Central memory CD8-positive, alpha-beta T cell (primary cell): Measurements from ENCODE around the gene LRMDA.

Experiments
- ATAC-seq: fragments of 150-1000 bp; cut with Tn5 transposase; replicated peaks from 2 replicates; pipeline ENCODE4 v1.10.0; 2022; ENCODE audit warnings: mild to moderate bottlenecking, moderate FRiP score, moderate number of reproducible peaks; ENCODE audit not compliant: poor library complexity, severe bottlenecking; ENCODE audit errors: extremely low read depth
- DNase-seq, 2 donors: peaks; one replicate each; pipeline ENCODE4 v3.0.0; 2021; ENCODE audit warnings: low spot score in 2 of 2
- H3K27ac Mint-ChIP-seq: one replicate; pipeline ENCODE4 v1.8.0; 2022; ENCODE audit warnings: low read depth, mild to moderate bottlenecking, moderate library complexity, mixed read lengths
- H3K27me3 Mint-ChIP-seq: one replicate; pipeline ENCODE4 v1.8.0; 2022; ENCODE audit warnings: mixed read lengths
- H3K36me3 Mint-ChIP-seq: one replicate; pipeline ENCODE4 v1.8.0; 2022; ENCODE audit warnings: mild to moderate bottlenecking, moderate library complexity, mixed read lengths; ENCODE audit not compliant: insufficient read depth
- H3K4me1 Mint-ChIP-seq: one replicate; pipeline ENCODE4 v1.8.0; 2022; ENCODE audit warnings: mixed read lengths
- H3K4me3 Mint-ChIP-seq: one replicate; pipeline ENCODE4 v1.8.0; 2022; ENCODE audit warnings: mild to moderate bottlenecking, moderate library complexity, mixed read lengths
- H3K9me3 Mint-ChIP-seq: one replicate; pipeline ENCODE4 v1.8.0; 2022; ENCODE audit warnings: mixed read lengths

The LRMDA gene

DNA sequence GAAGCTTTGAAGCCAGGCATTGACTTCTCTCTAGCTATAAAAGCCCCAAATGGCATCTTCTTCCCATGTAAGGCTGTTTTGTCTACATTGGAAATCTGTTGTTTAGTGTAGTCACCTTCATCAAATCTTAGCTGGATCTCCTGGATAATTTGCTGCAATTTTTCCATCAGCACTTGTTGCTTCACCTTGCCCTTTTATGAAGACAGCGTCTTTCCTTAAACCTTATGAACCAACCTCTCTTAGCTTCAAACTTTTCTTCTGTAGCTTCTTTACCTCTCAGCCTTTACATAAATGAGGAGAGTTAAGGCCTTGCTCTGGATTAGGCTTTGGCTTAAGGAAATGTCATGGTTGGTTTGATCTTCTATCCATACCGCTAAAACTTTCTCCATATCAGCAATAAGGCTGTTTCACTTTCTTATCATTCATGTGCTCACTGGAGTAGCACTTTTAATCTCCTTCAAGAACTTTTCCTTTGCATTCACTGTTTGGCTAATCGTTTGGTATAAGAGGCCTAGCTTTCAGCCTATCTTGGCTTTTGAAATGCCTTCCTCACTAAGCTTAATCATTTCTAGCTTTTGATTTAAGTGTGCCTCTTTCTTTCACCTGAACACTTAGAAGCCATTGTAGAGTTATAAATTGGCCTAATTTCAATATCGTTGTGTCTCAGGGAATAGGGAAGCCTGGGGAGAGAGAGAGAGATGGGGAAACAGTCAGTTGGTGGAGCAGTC, 803.2 kb downstream of the LRMDA start:
- H3K27ac Mint-ChIP-seq: no peak overlapping the region
- no peak overlapping the region for H3K4me3 Mint-ChIP-seq
- no peaks in the 10 kb centered on the region for H3K4me1 Mint-ChIP-seq
- ATAC-seq (no peak), DNase-seq (no peak)
- H3K36me3 Mint-ChIP-seq: no peaks in the 10 kb centered on the region
- no peaks in the 10 kb centered on the region for H3K27me3 Mint-ChIP-seq
- H3K9me3 Mint-ChIP-seq: peaks cover 9% of the 10 kb centered on the region

DNA sequence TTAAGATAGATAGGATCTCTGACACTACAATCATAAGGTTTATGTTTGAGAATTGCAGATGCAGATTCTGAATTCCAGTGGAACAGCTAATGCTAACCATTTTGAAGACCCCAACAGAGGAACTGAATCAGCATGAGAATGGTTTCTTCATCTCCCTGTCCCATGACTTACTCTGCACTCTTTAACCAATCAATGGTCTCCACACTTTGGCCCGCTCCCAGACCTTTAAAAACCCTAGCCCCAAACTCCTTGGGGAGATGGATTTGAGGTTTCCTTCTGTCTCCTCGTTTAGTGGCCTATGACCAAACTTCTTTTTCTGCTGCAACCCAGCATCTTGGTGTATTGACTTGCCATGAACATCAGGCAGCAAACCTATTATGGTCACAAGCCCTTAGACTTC, 804.9 kb downstream of the LRMDA start:
- Mint-ChIP-seq H3K4me1 (no peaks in the 10 kb centered on the region), H3K27ac (no peak overlapping the region), H3K27me3 (no peaks in the 10 kb centered on the region), H3K9me3 (peaks cover 10% of the 10 kb centered on the region), H3K4me3 (no peak overlapping the region), H3K36me3 (no peaks in the 10 kb centered on the region)
- DNase-seq (no peak), ATAC-seq (no peak)

DNA sequence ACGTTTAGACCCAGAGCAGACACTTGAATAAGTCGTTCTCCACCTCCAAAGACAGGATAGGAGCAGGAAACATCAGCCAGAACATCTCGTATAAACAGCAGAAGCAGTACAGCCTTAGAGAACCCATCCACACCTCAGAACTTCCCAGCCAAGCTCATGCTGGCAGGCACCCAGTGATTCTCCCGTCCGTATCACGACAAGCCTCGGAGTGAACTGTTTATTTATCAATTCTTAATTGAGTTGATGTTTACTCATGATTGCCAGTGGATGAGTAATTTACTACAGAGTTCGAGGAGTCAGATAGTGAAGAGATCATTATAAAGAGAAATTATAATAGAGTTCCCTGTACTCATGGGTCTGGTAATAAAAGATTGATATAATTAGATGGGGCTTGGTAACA, 811.5 kb downstream of the LRMDA start:
- ATAC-seq: no peak
- Mint-ChIP-seq H3K27ac (no peak overlapping the region), H3K27me3 (no peaks in the 10 kb centered on the region), H3K9me3 (peaks cover 5% of the 10 kb centered on the region), H3K4me1 (no peaks in the 10 kb centered on the region), H3K4me3 (no peak overlapping the region), H3K36me3 (no peaks in the 10 kb centered on the region)
- no peak for DNase-seq

DNA sequence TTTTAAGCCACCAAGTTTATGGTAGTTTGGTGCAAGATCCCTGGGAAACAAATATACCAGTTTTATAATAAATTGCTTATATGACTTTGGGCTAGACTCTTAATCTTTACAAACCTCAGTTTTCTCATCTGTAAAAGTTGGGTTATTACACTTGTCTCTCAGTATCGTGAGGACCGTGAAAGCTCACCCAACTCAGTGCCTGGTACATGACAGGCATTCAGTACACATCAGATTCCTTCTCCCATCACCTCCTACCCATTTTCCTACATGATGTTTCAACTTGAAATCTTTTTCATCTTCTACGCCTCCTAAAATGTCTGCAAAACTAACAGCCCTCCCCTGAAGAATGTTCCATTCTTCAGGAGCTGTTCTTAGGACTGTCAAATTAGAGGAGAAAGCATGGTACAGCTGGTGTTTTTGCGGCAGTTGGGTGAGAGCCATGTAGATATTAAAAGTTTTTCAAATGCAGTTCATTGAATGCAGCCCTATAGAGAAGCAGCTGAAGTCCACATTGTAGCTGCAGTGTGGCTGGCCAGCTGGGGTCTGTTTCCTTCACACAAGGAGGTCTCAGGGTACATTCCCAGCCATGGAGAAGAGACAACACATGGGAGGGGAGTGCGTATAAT, 812.8 kb downstream of the LRMDA start:
- no peaks in the 10 kb centered on the region for H3K36me3 Mint-ChIP-seq
- H3K27ac Mint-ChIP-seq: no peak overlapping the region
- no peaks in the 10 kb centered on the region for H3K4me1 Mint-ChIP-seq
- peaks cover 5% of the 10 kb centered on the region for H3K9me3 Mint-ChIP-seq
- ATAC-seq (no peak), DNase-seq (no peak)
- no peaks in the 10 kb centered on the region for H3K27me3 Mint-ChIP-seq
- no peak overlapping the region for H3K4me3 Mint-ChIP-seq

GRCh38 chr10:76245951-76246495, 814.6 kb downstream of the LRMDA start:
- H3K4me3 Mint-ChIP-seq: no peak overlapping the region
- H3K9me3 Mint-ChIP-seq: no peaks in the 10 kb centered on the region
- no peaks in the 10 kb centered on the region for H3K4me1 Mint-ChIP-seq
- DNase-seq (no peak), ATAC-seq (no peak)
- no peak overlapping the region for H3K27ac Mint-ChIP-seq
- H3K27me3 Mint-ChIP-seq: no peaks in the 10 kb centered on the region
- no peaks in the 10 kb centered on the region for H3K36me3 Mint-ChIP-seq

DNA sequence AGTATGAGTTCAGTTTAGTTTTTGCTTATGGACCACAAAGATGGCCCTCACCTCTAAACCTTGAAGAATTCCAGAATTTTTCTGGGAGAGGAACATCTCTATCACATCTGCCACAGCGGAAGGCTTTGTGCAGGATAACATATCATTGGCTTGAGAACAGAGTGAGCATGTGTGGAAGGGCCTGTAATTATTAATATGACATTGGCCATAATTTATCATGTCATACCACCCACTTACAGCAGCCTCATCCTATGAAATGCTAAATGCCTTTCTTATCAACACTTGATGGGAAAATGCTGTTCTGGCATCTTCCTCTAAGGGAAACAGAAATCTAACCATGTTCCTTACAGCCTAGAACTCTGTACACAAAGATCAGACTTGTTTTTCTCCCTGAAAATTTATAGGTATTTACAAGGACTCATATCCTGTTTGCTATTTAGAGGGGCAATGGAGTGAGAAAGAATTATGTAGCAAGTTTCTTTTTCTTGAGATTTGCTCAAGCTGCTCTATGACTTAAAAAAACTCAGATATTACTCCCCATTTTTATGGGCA, 817.3 kb downstream of the LRMDA start:
- Mint-ChIP-seq H3K27me3 (no peaks in the 10 kb centered on the region), H3K36me3 (no peaks in the 10 kb centered on the region), H3K4me3 (no peak overlapping the region), H3K27ac (no peak overlapping the region), H3K9me3 (no peaks in the 10 kb centered on the region), H3K4me1 (no peaks in the 10 kb centered on the region)
- ATAC-seq (no peak), DNase-seq (no peak)

- no peaks in the 10 kb centered on the region for H3K27me3 Mint-ChIP-seq
- no peak for DNase-seq
Observed at GRCh38 chr10:76251841-76252671, 820.6 kb downstream of the LRMDA start.

DNA sequence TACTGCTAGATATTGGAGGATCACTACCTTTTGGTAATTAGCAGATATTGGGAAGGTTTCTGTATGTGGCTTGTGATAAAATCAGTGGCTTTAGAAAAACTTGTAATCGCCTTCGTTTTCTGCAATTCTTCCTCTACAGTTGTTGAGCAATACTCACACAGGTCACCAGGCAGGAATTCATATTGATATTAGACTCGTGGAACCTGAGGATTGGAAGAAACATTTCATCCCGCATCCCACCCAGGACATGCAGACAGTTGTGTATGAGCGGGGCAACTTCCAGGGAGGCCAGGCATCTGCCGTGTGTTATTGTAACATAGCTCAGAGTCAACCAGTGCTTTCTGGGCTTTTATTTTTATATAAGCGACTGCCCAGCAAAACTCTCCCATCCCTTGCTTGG, 821.3 kb downstream of the LRMDA start:
- H3K4me3 Mint-ChIP-seq: no peak overlapping the region
- H3K27ac Mint-ChIP-seq: no peak overlapping the region
- DNase-seq (no peak), ATAC-seq (no peak)
- H3K36me3 Mint-ChIP-seq: no peaks in the 10 kb centered on the region
- H3K9me3 Mint-ChIP-seq: no peaks in the 10 kb centered on the region
- H3K4me1 Mint-ChIP-seq: no peaks in the 10 kb centered on the region
- H3K27me3 Mint-ChIP-seq: no peaks in the 10 kb centered on the region

More at GRCh38 chr10:76251841-76252671, 820.6 kb downstream of the LRMDA start:
- no peaks in the 10 kb centered on the region for H3K9me3 Mint-ChIP-seq
- no peaks in the 10 kb centered on the region for H3K36me3 Mint-ChIP-seq
- H3K4me1 Mint-ChIP-seq: no peaks in the 10 kb centered on the region
- H3K4me3 Mint-ChIP-seq: no peak overlapping the region
- H3K27ac Mint-ChIP-seq: no peak overlapping the region
- no peak for ATAC-seq

GRCh38 chr10:76255241-76255640, 823.8 kb downstream of the LRMDA start:
- DNase-seq (no peak), ATAC-seq (no peak)
- Mint-ChIP-seq H3K9me3 (peaks cover 12% of the 10 kb centered on the region), H3K27ac (no peak overlapping the region), H3K4me3 (no peak overlapping the region), H3K36me3 (no peaks in the 10 kb centered on the region), H3K27me3 (no peaks in the 10 kb centered on the region), H3K4me1 (no peaks in the 10 kb centered on the region)

DNA sequence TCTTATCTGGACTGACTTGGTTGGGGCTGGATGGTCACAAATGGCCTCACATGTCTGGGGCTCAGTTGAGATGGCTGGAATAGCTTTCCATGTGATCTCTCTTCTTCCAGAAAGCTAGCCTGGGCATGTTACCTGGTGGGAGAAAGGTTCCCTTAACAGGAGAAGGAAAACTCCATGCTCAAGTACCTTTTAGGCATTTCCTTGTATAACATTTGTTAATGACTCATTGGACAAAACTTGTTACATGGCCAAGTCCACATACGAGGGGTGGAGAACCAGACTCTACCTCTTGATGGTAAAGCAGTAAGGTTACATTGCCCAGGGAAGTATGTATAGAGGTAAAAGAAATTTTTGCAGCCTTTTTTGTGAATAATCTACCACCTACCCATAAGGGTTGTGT, 826.4 kb downstream of the LRMDA start:
- Mint-ChIP-seq H3K27ac (no peak overlapping the region), H3K4me3 (no peak overlapping the region), H3K4me1 (no peaks in the 10 kb centered on the region), H3K27me3 (no peaks in the 10 kb centered on the region), H3K36me3 (no peaks in the 10 kb centered on the region), H3K9me3 (peaks cover 21% of the 10 kb centered on the region)
- DNase-seq (no peak), ATAC-seq (no peak)

GRCh38 chr10:76265441-76266113, 834.2 kb downstream of the LRMDA start:
- ATAC-seq (no peak), DNase-seq (no peak)
- no peaks in the 10 kb centered on the region for H3K36me3 Mint-ChIP-seq
- no peak overlapping the region for H3K27ac Mint-ChIP-seq
- no peaks in the 10 kb centered on the region for H3K4me1 Mint-ChIP-seq
- H3K27me3 Mint-ChIP-seq: no peaks in the 10 kb centered on the region
- H3K4me3 Mint-ChIP-seq: no peak overlapping the region
- H3K9me3 Mint-ChIP-seq: peaks cover 19% of the 10 kb centered on the region

GRCh38 chr10:76268530-76268929, 837.1 kb downstream of the LRMDA start:
- Mint-ChIP-seq H3K9me3 (peaks cover 18% of the 10 kb centered on the region), H3K4me3 (no peak overlapping the region), H3K36me3 (no peaks in the 10 kb centered on the region), H3K27me3 (no peaks in the 10 kb centered on the region), H3K27ac (no peak overlapping the region), H3K4me1 (no peaks in the 10 kb centered on the region)
- ATAC-seq: no peak
- no peak for DNase-seq
